Mesothelial cell of epicardium (in vitro differentiated cells): ENCODE results near the gene HMHB1. TPM values are rescaled to one million over a fixed set of nuclear protein-coding genes. Genes with fewer than 3 reads are reported as not detected.

Experiments
- DNase-seq, 2 experiments: peaks; one replicate each; pipeline ENCODE4 v3.0.0; 2021; ENCODE audit warnings: low spot score in 2 of 2; ENCODE audit not compliant: unreplicated experiment in 2 of 2
- H3K27ac Mint-ChIP-seq: 2 replicates; pipeline ENCODE4 v1.8.0; 2021; ENCODE audit warnings: mixed read lengths
- H3K27me3 Mint-ChIP-seq: 2 replicates; pipeline ENCODE4 v1.8.0; 2021; ENCODE audit warnings: low read depth, mixed read lengths
- H3K36me3 Mint-ChIP-seq: 2 replicates; pipeline ENCODE4 v1.8.0; 2021; ENCODE audit warnings: mixed read lengths
- H3K4me1 Mint-ChIP-seq: 2 replicates; pipeline ENCODE4 v1.8.0; 2021; ENCODE audit warnings: mixed read lengths
- H3K4me3 Mint-ChIP-seq: 2 replicates; pipeline ENCODE4 v1.8.0; 2021; ENCODE audit warnings: mild to moderate bottlenecking, moderate library complexity, mixed read lengths
- H3K9me3 Mint-ChIP-seq: 2 replicates; pipeline ENCODE4 v1.8.0; 2021; ENCODE audit warnings: mixed read lengths
- CTCF ChIP-seq: fragments of 200-600 bp; sonication (generic); IDR thresholded peaks from one replicate; pipeline ENCODE4 v1.5.0; 2021; ENCODE audit warnings: antibody characterized with exemption; ENCODE audit not compliant: unreplicated experiment
- total RNA-seq: library from RNA; stranded (reverse); gene quantifications from 3 replicates; pipeline ENCODE4 v1.2.1, GENCODE V29; 2021

HMHB1 gene
- total RNA-seq, 1 donor from 2014 or later, result not detected

GRCh38 chr5:143793249-143793648, 18.7 kb upstream of the HMHB1 start:
- H3K27ac Mint-ChIP-seq, result no peak overlapping the region
- TF ChIP-seq CTCF, result no peak
- H3K4me3 Mint-ChIP-seq, result no peak overlapping the region
- no peak for DNase-seq
- no peaks in the 10 kb centered on the region for H3K36me3 Mint-ChIP-seq
- H3K9me3 Mint-ChIP-seq, result peaks cover 3% of the 10 kb centered on the region
- peaks cover 8% of the 10 kb centered on the region for H3K4me1 Mint-ChIP-seq
- peaks cover 2% of the 10 kb centered on the region for H3K27me3 Mint-ChIP-seq

- no peaks in the 10 kb centered on the region for H3K9me3 Mint-ChIP-seq
- DNase-seq, result no peak
- no peak overlapping the region for H3K4me3 Mint-ChIP-seq
- no peak overlapping the region for H3K27ac Mint-ChIP-seq
- peaks cover 8% of the 10 kb centered on the region for H3K4me1 Mint-ChIP-seq
- H3K27me3 Mint-ChIP-seq, result peaks cover 5% of the 10 kb centered on the region
- no peak for TF ChIP-seq CTCF
- no peaks in the 10 kb centered on the region for H3K36me3 Mint-ChIP-seq
Observed at GRCh38 chr5:143796125-143796524, 15.8 kb upstream of the HMHB1 start.

GRCh38 chr5:143796753-143797152, 15.2 kb upstream of the HMHB1 start:
- Mint-ChIP-seq H3K27me3 (peaks cover 5% of the 10 kb centered on the region), H3K4me1 (peaks cover 8% of the 10 kb centered on the region), H3K27ac (no peak overlapping the region), H3K4me3 (no peak overlapping the region), H3K36me3 (no peaks in the 10 kb centered on the region), H3K9me3 (no peaks in the 10 kb centered on the region)
- DNase-seq, result no peak
- no peak for TF ChIP-seq CTCF

- H3K27ac Mint-ChIP-seq, result no peak overlapping the region
- no peak for TF ChIP-seq CTCF
- no peak overlapping the region for H3K4me3 Mint-ChIP-seq
- peaks cover 4% of the 10 kb centered on the region for H3K27me3 Mint-ChIP-seq
- H3K9me3 Mint-ChIP-seq, result no peaks in the 10 kb centered on the region
- no peaks in the 10 kb centered on the region for H3K36me3 Mint-ChIP-seq
- DNase-seq, result no peak
- H3K4me1 Mint-ChIP-seq, result no peaks in the 10 kb centered on the region
Observed at GRCh38 chr5:143800715-143801114, 11.2 kb upstream of the HMHB1 start.

GRCh38 chr5:143801252-143801939, 10.6 kb upstream of the HMHB1 start:
- Mint-ChIP-seq H3K27me3 (peaks cover 4% of the 10 kb centered on the region), H3K4me3 (no peak overlapping the region), H3K4me1 (peaks cover 3% of the 10 kb centered on the region), H3K27ac (no peak overlapping the region), H3K36me3 (no peaks in the 10 kb centered on the region), H3K9me3 (no peaks in the 10 kb centered on the region)
- no peak for DNase-seq
- TF ChIP-seq CTCF, result no peak

- TF ChIP-seq CTCF, result no peak
- H3K4me3 Mint-ChIP-seq, result no peak overlapping the region
- H3K27me3 Mint-ChIP-seq, result peaks cover 4% of the 10 kb centered on the region
- DNase-seq, result no peak
- peaks cover 8% of the 10 kb centered on the region for H3K4me1 Mint-ChIP-seq
- no peak overlapping the region for H3K27ac Mint-ChIP-seq
- H3K9me3 Mint-ChIP-seq, result no peaks in the 10 kb centered on the region
- no peaks in the 10 kb centered on the region for H3K36me3 Mint-ChIP-seq
Observed at GRCh38 chr5:143805861-143806260, 6.1 kb upstream of the HMHB1 start.
